GM13976 (cell line): ENCODE data around the gene CNOT3.

Source experiments
- DNase-seq: peaks from one replicate; pipeline ENCODE4 v3.0.0; 2012; ENCODE audit warnings: low spot score
- in situ Hi-C: fragments of 300-500 bp; cut with MboI; formaldehyde crosslinking; loops from one replicate; pipeline ENCODE4 v1.12.0; 2022; ENCODE audit warnings: low sequenced_read_pairs, mixed read lengths, inconsistent platforms; ENCODE audit not compliant: unreplicated experiment
- TF ChIP-seq, protein P1 (sequence below): IDR thresholded peaks from 2 replicates; pipeline ENCODE4 v1.5.1; 2012; ENCODE audit warnings: borderline replicate concordance, mild to moderate bottlenecking; ENCODE audit not compliant: insufficient read depth; ENCODE audit errors: extremely low read depth, missing control alignments, control extremely low read depth

CNOT3 gene

DNA sequence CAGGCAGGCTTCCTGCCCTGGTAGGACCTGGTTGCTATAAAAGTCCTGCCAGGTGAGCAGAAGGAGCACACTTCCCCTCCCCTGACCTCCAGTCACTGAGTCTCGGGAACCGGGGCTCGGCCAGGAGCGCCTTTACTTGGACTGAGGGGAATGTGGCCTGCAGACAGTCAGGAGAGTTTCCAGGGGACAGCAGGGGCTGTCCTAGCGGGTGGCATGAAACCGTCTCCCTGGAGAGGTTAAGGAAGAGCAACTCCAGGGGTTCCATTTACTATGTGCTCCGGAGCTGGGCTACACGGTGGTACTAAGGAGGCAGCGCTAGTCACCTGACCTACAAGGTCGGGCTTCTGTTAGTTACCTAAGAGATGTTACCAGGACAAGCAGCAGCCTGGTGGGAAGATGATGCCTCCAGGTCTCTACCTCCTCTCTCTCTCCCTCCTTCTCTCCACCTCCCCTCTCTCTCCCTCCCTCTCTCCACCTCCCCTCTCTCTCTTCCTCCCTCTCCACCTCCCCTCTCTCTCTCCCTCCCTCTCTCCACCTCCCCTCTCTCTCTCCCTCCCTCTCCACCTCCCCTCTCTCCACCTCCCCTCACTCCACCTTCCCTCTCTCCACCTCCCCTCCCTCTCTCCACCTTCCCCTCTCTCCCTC is 4.1 kb upstream of the CNOT3 start:
- DNase-seq: no peak
- in situ Hi-C loops: no loop called here
- TF ChIP-seq, protein P1, sequence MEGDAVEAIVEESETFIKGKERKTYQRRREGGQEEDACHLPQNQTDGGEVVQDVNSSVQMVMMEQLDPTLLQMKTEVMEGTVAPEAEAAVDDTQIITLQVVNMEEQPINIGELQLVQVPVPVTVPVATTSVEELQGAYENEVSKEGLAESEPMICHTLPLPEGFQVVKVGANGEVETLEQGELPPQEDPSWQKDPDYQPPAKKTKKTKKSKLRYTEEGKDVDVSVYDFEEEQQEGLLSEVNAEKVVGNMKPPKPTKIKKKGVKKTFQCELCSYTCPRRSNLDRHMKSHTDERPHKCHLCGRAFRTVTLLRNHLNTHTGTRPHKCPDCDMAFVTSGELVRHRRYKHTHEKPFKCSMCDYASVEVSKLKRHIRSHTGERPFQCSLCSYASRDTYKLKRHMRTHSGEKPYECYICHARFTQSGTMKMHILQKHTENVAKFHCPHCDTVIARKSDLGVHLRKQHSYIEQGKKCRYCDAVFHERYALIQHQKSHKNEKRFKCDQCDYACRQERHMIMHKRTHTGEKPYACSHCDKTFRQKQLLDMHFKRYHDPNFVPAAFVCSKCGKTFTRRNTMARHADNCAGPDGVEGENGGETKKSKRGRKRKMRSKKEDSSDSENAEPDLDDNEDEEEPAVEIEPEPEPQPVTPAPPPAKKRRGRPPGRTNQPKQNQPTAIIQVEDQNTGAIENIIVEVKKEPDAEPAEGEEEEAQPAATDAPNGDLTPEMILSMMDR: no peak

DNA sequence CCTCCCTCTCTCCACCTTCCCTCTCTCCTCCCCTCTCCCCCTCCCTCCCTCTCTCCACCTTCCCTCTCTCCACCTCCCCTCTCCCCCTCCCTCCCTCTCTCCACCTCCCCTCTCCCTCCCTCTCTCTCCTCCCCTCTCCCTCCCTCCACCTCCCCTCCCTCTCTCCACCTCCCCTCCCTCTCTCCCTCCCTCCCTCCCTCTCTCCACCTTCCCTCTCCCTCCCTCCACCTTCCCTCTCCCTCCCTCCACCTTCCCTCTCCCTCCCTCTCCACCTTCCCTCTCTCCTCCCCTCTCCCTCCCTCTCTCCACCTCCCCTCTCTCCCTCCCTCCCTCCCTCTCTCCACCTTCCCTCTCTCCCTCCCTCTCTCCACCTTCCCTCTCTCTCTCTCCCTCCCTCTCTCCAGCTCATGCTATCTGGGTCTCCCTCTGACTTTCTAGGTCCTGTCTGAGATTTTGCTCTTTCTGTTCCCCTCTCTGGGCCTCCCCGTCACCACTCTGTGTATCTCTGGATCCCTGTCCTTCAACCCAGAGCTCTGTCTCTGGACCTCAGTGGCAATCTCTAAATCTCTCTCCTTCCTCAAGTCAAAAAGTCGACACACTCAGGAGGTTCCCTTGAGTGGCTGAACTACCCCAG is 3.5 kb upstream of the CNOT3 start:
- TF ChIP-seq, protein P1: no peak
- in situ Hi-C loops: no loop called here
- DNase-seq: no peak

DNA sequence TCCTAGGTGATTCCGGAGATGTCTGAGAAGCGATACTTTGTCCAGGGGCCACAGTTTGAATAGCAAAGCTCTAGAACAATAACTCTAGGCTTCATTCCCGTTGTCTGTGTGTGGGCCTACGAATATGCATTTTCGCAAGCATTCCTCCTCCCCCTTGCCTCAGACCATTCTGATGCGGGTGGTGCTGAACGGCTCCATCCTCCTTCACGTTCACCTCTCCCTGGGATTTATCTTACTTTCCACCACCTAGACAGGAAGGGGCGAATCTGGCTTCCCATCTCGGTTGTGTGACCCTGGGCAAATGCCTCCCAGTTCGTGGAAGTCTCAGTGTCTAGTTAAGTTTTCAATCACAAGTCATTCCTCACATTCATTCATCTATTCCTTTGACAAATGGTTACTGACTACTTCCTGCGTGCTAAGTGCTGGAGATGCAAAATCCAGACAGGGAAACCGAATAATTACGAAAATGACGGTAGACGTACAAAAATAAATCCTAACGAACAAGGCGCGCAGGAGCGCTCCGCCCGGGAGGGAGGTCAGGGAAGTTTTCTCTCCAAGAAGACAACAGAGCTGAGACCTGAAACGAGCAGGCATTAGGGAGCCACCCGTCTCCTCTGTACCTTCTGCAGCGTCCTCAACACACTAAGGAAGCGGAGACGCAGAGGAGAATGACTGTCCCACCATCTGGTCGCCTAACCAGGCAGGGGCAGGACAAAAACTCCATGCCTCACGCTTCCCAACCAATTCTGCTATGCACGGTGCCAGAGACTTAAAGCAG is 1.3 kb upstream of the CNOT3 start:
- DNase-seq: no peak
- in situ Hi-C loops: no loop called here
- TF ChIP-seq, protein P1: no peak

DNA sequence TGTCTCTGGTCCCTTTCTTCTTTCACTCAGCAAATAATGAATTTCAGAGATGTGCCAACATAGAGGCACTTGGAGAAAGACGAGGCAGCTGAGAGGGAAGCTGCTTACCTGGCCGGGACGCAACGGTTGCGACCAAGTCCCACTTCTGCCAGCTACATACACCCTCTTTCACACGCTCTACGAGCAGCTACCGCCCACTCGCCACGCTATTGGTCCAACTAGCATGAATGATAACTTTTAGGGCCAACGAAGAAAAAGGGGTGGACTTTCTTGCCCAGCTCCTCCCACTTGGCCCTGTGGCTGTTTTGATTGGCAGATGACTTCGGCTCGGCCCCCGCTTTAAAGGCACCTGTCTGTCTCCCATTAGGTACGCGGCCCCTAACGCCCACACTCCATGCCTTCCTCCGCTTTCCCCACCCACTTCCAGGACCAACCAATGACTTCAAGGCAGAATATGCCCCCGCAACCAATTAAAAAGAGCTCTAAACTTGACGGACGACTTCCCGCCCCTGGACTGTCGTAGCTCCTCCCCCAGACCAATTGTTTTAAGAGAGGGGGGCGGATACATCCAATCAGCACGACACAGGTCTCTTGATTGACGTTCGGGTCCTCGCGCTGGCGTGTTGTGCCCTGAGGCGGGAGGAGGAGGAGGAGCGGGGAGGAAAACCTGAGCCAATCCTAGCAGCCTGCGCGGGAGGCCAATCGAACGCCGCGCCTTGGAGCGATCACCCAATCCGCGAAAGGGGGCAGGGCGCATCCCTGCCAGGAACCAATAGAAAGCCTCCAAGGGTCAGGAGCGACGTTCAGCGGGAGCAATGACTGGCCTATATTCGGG is 481 bp upstream of the CNOT3 start:
- in situ Hi-C loops: no loop called here
- TF ChIP-seq, protein P1: no peak
- DNase-seq: peak; percentile 97

DNA sequence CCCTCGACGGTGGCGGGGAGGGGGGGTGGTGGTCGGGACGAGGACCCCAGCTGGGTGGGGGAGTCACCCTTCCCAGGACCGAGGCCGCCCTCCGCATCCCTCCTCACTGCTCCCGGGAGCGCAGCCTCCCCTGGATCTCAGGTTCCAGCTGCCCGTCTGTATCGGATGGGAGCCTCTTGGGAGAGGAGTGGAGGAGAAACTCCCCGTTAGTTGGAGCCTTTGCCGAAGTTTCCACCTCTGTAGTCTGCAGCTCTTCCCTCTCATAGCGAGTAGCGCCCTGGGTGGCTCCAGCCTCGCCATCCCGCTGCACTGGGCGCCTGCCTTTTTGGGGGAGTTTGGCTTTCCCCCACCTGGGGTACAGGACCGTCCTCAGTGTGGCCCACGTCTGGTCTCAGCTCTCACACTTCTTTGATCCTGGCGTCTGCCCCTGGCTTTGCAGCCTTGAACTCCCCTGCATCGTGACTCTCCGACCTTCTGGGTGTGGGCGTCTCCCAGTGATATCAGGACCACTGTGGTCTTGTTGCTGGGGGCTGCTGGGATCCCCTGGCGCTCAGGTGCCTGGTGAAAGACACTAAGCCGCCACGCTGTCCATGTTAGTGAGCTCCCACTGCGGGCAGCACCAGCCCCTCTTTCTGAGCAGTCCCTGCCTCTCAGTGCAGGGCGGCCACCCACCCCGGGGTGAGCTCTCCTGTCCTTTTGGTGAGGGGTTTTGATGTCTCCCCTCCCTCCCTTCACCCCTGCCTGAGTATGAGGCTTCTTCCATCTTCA is 1.1 kb downstream of the CNOT3 start:
- DNase-seq: no peak

More for the DNA sequence above, 1.1 kb downstream of the CNOT3 start:
- TF ChIP-seq, protein P1: no peak
- in situ Hi-C loops: no loop called here
